ENCODE data around the gene MDFI. TPM values are rescaled to one million over a fixed set of nuclear protein-coding genes. Genes with fewer than 3 reads are reported as not detected.

MDFI gene
- total RNA-seq, 4 donors from 2014 or later: 30.4 to 70.9 (median 39.8) TPM

- DNase-seq (ENCODE audit: low spot score in 2 of 2): no peak
- TF ChIP-seq, protein P1, sequence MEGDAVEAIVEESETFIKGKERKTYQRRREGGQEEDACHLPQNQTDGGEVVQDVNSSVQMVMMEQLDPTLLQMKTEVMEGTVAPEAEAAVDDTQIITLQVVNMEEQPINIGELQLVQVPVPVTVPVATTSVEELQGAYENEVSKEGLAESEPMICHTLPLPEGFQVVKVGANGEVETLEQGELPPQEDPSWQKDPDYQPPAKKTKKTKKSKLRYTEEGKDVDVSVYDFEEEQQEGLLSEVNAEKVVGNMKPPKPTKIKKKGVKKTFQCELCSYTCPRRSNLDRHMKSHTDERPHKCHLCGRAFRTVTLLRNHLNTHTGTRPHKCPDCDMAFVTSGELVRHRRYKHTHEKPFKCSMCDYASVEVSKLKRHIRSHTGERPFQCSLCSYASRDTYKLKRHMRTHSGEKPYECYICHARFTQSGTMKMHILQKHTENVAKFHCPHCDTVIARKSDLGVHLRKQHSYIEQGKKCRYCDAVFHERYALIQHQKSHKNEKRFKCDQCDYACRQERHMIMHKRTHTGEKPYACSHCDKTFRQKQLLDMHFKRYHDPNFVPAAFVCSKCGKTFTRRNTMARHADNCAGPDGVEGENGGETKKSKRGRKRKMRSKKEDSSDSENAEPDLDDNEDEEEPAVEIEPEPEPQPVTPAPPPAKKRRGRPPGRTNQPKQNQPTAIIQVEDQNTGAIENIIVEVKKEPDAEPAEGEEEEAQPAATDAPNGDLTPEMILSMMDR (IDR thresholded peaks at IDR 0.05): no peak
- no peak for TF ChIP-seq POLR2A (IDR thresholded peaks at IDR 0.05)
- WGBS, 2 donors: 61 to 66% methylated on average over 15 of the region's 15 CpGs
- intact Hi-C loops (cut with DNase I; ENCODE audit: low total_unique reads): no loop called here
- H3K4me3 ChIP-seq (ENCODE audit: low read depth, poor library complexity, severe bottlenecking): no peak overlapping the region
These were observed 59.9 kb downstream of the MDFI start for GRCh38 chr6:41697861-41698781.

GRCh38 chr6:41699063-41699462 is 60.8 kb downstream of the MDFI start:
- intact Hi-C loops (cut with DNase I; ENCODE audit: low total_unique reads): no loop called here
- TF ChIP-seq, protein P1 (IDR thresholded peaks at IDR 0.05): no peak
- H3K4me3 ChIP-seq (ENCODE audit: low read depth, poor library complexity, severe bottlenecking): no peak overlapping the region
- WGBS, 2 donors: 83 to 89% methylated on average over 2 of the region's 2 CpGs
- DNase-seq (ENCODE audit: low spot score in 2 of 2): no peak

- WGBS, 2 donors: 83 to 90% methylated on average over 20 of the region's 20 CpGs
- intact Hi-C loops (cut with DNase I; ENCODE audit: low total_unique reads): no loop called here
- TF ChIP-seq, protein P1 (IDR thresholded peaks at IDR 0.05): no peak
- no peak for TF ChIP-seq POLR2A (IDR thresholded peaks at IDR 0.05)
- H3K4me3 ChIP-seq (ENCODE audit: low read depth, poor library complexity, severe bottlenecking): no peak overlapping the region
- DNase-seq (ENCODE audit: low spot score in 2 of 2): no peak
These were observed 62.4 kb downstream of the MDFI start for GRCh38 chr6:41700463-41701347.

- no peak for DNase-seq (ENCODE audit: low spot score in 2 of 2)
- 94 to 96% methylated on average over 10 of the region's 10 CpGs for WGBS, 2 donors
- no peak overlapping the region for H3K4me3 ChIP-seq (ENCODE audit: low read depth, poor library complexity, severe bottlenecking)
- no peak for TF ChIP-seq POLR2A (IDR thresholded peaks at IDR 0.05)
- TF ChIP-seq, protein P1 (IDR thresholded peaks at IDR 0.05): no peak
- intact Hi-C loops (cut with DNase I; ENCODE audit: low total_unique reads): no loop called here
These were observed 63.9 kb downstream of the MDFI start for GRCh38 chr6:41702089-41702745.

DNA sequence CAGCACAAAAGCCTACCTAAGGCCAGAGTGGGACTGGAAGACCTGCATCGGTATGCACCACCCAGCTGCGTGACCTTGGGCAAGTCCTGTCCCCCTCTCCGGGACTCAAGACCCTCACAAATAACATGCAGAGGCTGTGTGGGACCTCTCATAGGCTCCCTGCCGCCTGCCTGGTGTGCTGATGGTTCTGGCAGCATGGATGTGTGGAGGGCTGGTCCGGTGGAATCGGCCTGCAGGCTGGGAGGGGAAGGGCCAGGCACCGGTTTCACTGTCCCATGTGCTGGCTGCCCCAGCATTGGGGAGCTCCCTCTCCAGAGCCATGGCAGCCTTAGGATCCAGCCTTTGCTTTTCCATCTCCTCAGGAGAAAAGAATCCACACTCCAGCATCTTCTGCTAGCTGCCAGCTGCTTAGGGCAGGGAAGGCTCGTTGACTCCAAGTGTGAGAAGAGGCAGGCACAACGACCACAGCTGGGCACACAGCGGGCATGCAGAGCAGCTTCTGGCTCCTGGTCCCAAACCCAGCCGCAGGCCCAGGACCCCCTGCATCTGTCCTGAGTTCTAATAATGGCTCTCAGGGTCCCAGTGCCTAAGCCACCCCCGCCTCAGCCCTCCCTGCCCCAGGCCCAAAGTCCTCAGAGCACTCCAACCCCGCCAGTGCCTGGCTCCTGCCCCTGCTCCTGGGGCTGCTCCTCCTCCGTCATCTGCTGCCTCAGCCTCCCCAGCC is 64.7 kb downstream of the MDFI start:
- WGBS, 2 donors: 83 to 86% methylated on average over 12 to 14 of the region's 14 CpGs

More for the DNA sequence above, 64.7 kb downstream of the MDFI start:
- DNase-seq (ENCODE audit: low spot score in 2 of 2): no peak
- no peak overlapping the region for H3K4me3 ChIP-seq (ENCODE audit: low read depth, poor library complexity, severe bottlenecking)
- intact Hi-C loops (cut with DNase I; ENCODE audit: low total_unique reads): no loop called here
- TF ChIP-seq, protein P1 (IDR thresholded peaks at IDR 0.05): no peak
- no peak for TF ChIP-seq POLR2A (IDR thresholded peaks at IDR 0.05)
